ENCODE data around the gene LHFPL2. TPM values are rescaled to one million over a fixed set of nuclear protein-coding genes. Genes with fewer than 3 reads are reported as not detected.

The LHFPL2 gene
- total and polyA plus RNA-seq, 2 experiments from 2014 or later = 10.6 to 50.8 TPM

GRCh38 chr5:78490709-78491485, 157.7 kb downstream of the LHFPL2 start (continued):
- TF ChIP-seq ZNF462 (CRISPR knock-in tag; IDR thresholded peaks at IDR 0.05) = no peak

GRCh38 chr5:78487846-78488245, 160.7 kb downstream of the LHFPL2 start:
- no peaks in the 10 kb centered on the region; the same call in none of the 2 replicates for H4K20me1 ChIP-seq (replicated peaks; ENCODE audit: insufficient read depth)
- no peaks in the 10 kb centered on the region for H3K9me3 Mint-ChIP-seq
- DNase-seq (ENCODE audit: low spot score) = no peak
- ATAC-seq = no peak
- no peaks in the 10 kb centered on the region for H3K27me3 ChIP-seq (ENCODE audit: insufficient read depth)
- peaks cover 2% of the 10 kb centered on the region; the same call in 1 of the 2 replicates for H3K36me3 ChIP-seq (ENCODE audit: insufficient read depth)
- no peaks in the 10 kb centered on the region for H3K9me2 ChIP-seq (ENCODE audit: insufficient read depth)
- no peaks in the 10 kb centered on the region for H3K79me2 ChIP-seq (replicated peaks; ENCODE audit: insufficient read depth)
- no peak overlapping the region for H3K4me3 Mint-ChIP-seq
- peaks cover 35% of the 10 kb centered on the region for H3K36me3 Mint-ChIP-seq (ENCODE audit: low read depth)
- no peaks in the 10 kb centered on the region for H3F3A ChIP-seq (replicated peaks; ENCODE audit: low read depth)
- H3K4me2 ChIP-seq = no peak overlapping the region
- H3K27me3 Mint-ChIP-seq (ENCODE audit: insufficient read depth, low read depth, poor library complexity) = peaks cover 7% of the 10 kb centered on the region
- H3K4me3 ChIP-seq = no peak overlapping the region
- no peak for TF ChIP-seq POLR2AphosphoS5 (IDR thresholded peaks at IDR 0.05; ENCODE audit: low read depth)
- no peak for TF ChIP-seq CREB1 (CRISPR knock-in tag; IDR thresholded peaks at IDR 0.05; ENCODE audit: low read depth)
- TF ChIP-seq ZNF114 (CRISPR knock-in tag; IDR thresholded peaks at IDR 0.05) = no peak
- no peak for TF ChIP-seq NANOG (IDR thresholded peaks at IDR 0.05; ENCODE audit: borderline replicate concordance)
- TF ChIP-seq JUNB (IDR thresholded peaks at IDR 0.05; ENCODE audit: unreplicated experiment) = no peak
- H2AFZ ChIP-seq = no peak overlapping the region
- H3K4me1 ChIP-seq (ENCODE audit: insufficient read depth) = no peaks in the 10 kb centered on the region
- peaks cover 12% of the 10 kb centered on the region for H3K4me1 Mint-ChIP-seq
- H3K27ac ChIP-seq (ENCODE audit: low read depth) = 0 out of 2 replicates have a peak overlapping the region, but pooled peaks have one; percentile 39
- no peak overlapping the region for H3K27ac Mint-ChIP-seq
